ENCODE measurements around the gene CCDC80. TPM values are rescaled to one million over a fixed set of nuclear protein-coding genes. Genes with fewer than 3 reads are reported as not detected.
A peak's percentile ranks its signal among the peaks of the same experiment; 100 is the strongest.

CCDC80 gene
- total RNA-seq, 5 donors from 2014 or later (not counting 1 experiment from before 2014, with no cell fraction given), result 0.55 to 0.66 (median 0.56) TPM; not detected in 2

DNA sequence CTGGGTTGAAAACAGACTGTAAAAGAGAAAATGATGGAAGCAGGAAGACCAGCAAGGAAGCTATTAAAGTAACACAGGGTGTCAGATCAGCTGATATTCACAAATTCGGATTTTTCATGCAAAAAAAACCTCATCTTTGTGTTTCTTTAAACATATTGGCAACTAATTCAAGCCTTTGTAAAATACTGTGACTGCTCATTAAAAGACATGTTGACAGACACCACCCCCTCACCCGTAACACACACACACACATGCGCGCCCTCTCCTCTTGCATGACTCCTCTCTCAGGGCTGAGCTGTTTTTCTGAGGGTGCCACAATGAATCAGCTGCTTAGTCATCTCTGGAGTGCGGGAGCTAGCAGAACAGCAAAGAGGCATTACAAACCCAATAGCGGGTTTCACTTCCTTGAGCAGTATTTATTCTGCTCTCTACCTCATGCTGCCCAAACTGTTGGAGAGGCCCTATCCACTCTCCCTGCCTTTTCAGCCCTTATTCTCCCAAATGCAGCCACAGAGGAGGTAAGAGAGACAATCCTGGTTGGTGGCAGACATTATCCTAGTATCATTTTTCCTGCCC is 35.8 kb upstream of the CCDC80 start:
- no peaks in the 10 kb centered on the region for H3K27me3 Mint-ChIP-seq
- Histone ChIP-seq H3K36me3 (ENCODE audit: control insufficient read depth in 2 of 2, extremely low read depth in 1 of 2, insufficient read depth in 1 of 2, low read length in 1 of 2) (no peaks in the 10 kb centered on the region), H3K4me1 (ENCODE audit: control insufficient read depth in 1 of 2, extremely low read depth in 1 of 2, insufficient read depth in 2 of 2, low read length in 2 of 2) (peaks cover 22 to 29% of the 10 kb centered on the region in 2 experiments), H3K4me3 (ENCODE audit: control insufficient read depth in 1 of 2, extremely low read depth in 1 of 2, low read length in 1 of 2) (no peak overlapping the region), H3K27me3 (replicated peaks in 1 of 2; ENCODE audit: control insufficient read depth in 2 of 2, extremely low read depth in 1 of 2, insufficient read depth in 2 of 2, low read length in 1 of 2) (no peaks in the 10 kb centered on the region), H3K9me3 (no peaks in the 10 kb centered on the region), H3K27ac (ENCODE audit: low read length) (peak overlapping the region; percentile 31)
- POLR2A ChIA-PET, result no interaction called here
- no peaks in the 10 kb centered on the region for H3K36me3 Mint-ChIP-seq
- DNase-seq (peak; percentile 12 to 68 (median 52)), ATAC-seq (replicated peaks in 1 of 4) (peak; percentile 77 to 97 (median 94))
- 0% methylated on average over 5 of the region's 6 CpGs for WGBS (ENCODE audit: insufficient coverage)
- CTCF ChIA-PET, result no interaction called here
- peak overlapping the region; percentile 18 to 29 (median 27) for H3K4me3 Mint-ChIP-seq
- no peaks in the 10 kb centered on the region for H3K9me3 Mint-ChIP-seq
- peaks cover 35 to 55% (median 43%) of the 10 kb centered on the region in 3 donors for H3K4me1 Mint-ChIP-seq
- H3K27ac Mint-ChIP-seq, result peak overlapping the region; percentile 88 to 90

DNA sequence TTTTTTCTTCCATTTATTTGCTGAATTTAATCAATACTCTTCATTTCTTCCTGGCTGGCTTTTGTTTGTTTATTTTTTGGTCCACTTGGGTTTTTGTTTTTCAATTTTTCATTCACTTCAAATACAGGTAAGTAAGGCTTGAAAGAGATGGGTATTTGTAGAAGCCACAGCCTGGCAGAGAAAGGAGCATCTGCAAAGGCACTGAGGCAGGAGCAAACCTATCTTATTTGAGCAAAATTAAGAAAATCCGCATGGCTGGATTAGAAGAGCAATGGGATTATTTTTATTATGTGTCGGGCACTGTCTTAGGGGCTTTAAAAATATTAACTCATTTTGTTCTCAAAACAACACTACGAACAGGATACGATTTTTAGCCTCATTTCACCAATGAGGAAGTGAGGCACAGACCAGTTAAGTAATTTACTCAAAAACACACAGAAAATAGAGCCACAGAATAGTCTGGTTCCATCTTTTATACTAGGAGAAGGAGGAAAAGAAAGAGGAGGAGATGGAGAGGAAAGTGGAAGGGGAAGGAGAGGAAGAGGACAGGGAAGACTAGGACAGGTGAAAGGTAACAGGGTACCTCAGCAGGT is 35.1 kb upstream of the CCDC80 start:
- peak overlapping the region; percentile 31 for H3K27ac ChIP-seq (ENCODE audit: low read length)
- ATAC-seq (replicated peaks in 1 of 4), result no peak

DNA sequence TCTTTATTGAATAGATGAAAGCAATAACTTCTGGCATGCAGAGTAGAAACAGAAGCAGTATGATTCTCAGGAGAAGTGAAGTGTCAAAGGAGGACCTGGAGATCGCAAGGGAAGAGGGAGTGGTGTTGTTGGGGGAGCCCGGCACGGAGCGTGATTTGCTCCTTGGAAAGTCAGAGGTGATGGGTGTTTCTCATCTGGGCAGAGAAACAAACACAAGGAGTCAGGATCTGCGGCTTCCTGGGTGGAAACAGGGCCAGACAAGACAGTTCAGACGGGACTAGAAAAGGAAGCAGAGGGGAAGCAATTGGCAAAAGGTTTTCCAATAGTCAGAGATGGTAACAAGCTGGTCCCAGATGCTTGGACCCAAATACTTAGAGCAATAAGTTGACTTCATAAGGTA is 34.4 kb upstream of the CCDC80 start:
- ATAC-seq (replicated peaks in 1 of 4), result no peak
- Mint-ChIP-seq H3K4me1 (peaks cover 39 to 67% (median 53%) of the 10 kb centered on the region in 3 donors), H3K4me3 (no peak overlapping the region)

More for the DNA sequence above, 35.1 kb upstream of the CCDC80 start:
- H3K4me1 Mint-ChIP-seq, result peaks cover 39 to 61% (median 48%) of the 10 kb centered on the region in 3 donors
- Histone ChIP-seq H3K4me1 (ENCODE audit: control insufficient read depth in 1 of 2, extremely low read depth in 1 of 2, insufficient read depth in 2 of 2, low read length in 2 of 2) (peaks cover 27 to 36% of the 10 kb centered on the region in 2 experiments), H3K27me3 (replicated peaks in 1 of 2; ENCODE audit: control insufficient read depth in 2 of 2, extremely low read depth in 1 of 2, insufficient read depth in 2 of 2, low read length in 1 of 2) (no peaks in the 10 kb centered on the region), H3K4me3 (ENCODE audit: control insufficient read depth in 1 of 2, extremely low read depth in 1 of 2, low read length in 1 of 2) (no peak overlapping the region), H3K9me3 (no peaks in the 10 kb centered on the region), H3K36me3 (ENCODE audit: control insufficient read depth in 2 of 2, extremely low read depth in 1 of 2, insufficient read depth in 1 of 2, low read length in 1 of 2) (no peaks in the 10 kb centered on the region)
- H3K4me3 Mint-ChIP-seq, result peak overlapping the region in 2 of 3 donors; percentile 17 to 27
- no peak for DNase-seq
- H3K9me3 Mint-ChIP-seq, result no peaks in the 10 kb centered on the region
- H3K36me3 Mint-ChIP-seq, result no peaks in the 10 kb centered on the region
- WGBS (ENCODE audit: insufficient coverage), result no CpG with 5 or more reads among the region's 4 CpGs
- ChIA-PET CTCF (interaction anchor here in 1 of 2 donors (0.7 kb wide), 1 partner anchor 35 kb away, joined by 4 read pairs; no protein-coding TSS in a partner anchor), POLR2A (no interaction called here)
- H3K27ac Mint-ChIP-seq, result peak overlapping the region; percentile 88 to 90
- H3K27me3 Mint-ChIP-seq, result no peaks in the 10 kb centered on the region

DNA sequence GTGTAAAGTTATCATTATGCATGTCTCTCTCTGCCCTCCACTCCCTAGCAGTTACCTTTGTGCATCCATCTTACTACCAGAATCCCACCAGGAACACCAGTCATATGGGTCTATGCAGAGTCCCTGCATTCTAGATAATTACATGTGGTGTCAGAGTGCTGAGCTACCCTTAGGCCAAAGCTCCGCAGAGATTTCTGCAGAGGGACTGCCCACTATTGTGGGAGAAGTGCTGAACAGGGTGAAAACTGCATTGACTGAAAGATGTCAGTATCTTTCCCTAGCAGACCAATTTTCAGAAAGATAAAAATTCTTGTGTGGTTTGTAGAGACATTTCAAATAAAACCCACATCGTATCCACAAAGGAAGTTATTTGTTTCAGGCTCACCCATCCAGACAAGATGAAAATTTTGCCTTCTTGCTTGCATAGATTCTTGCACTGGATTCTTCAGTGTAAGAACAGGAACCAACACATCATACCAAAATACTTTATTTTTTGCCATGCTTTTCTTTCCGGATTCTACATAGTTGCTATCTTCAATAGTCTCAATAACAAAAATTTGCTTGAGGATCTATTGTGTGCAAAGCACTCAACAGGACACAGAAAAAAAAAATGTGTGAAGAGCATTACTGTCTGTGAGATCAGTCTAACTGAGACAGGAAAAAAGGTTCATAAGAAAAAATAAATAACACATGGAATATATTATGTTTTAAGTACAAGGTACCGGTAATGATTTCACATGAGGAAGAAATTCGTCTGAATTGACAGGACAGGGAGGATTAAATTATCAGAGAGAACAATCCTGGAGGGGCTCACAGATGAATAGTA is 32.0 kb upstream of the CCDC80 start:
- no peak overlapping the region for H3K4me3 ChIP-seq (ENCODE audit: control insufficient read depth in 1 of 2, extremely low read depth in 1 of 2, low read length in 1 of 2)
- no peaks in the 10 kb centered on the region for H3K36me3 ChIP-seq (ENCODE audit: control insufficient read depth in 2 of 2, extremely low read depth in 1 of 2, insufficient read depth in 1 of 2, low read length in 1 of 2)
- 25% methylated on average over 1 of the region's 5 CpGs for WGBS (ENCODE audit: insufficient coverage)
- Mint-ChIP-seq H3K36me3 (no peaks in the 10 kb centered on the region), H3K4me3 (peak overlapping the region in 2 of 3 donors; percentile 1 to 34), H3K27me3 (peaks cover 0 to 3% of the 10 kb centered on the region in 2 donors), H3K27ac (peak overlapping the region; percentile 36 to 77), H3K9me3 (no peaks in the 10 kb centered on the region), H3K4me1 (peaks cover 39 to 76% (median 55%) of the 10 kb centered on the region in 3 donors)
- ChIA-PET POLR2A (interaction anchor here in 1 of 2 donors (1.0 kb wide), 1 partner anchor 15 kb away, joined by 3 read pairs; no protein-coding TSS in a partner anchor), CTCF (no interaction called here)
- H3K4me1 ChIP-seq (ENCODE audit: control insufficient read depth in 1 of 2, extremely low read depth in 1 of 2, insufficient read depth in 2 of 2, low read length in 2 of 2), result peaks cover 35 to 42% of the 10 kb centered on the region in 2 experiments
- H3K9me3 ChIP-seq, result no peaks in the 10 kb centered on the region
- H3K27ac ChIP-seq (ENCODE audit: low read length), result peak overlapping the region; percentile 56
- no peaks in the 10 kb centered on the region for H3K27me3 ChIP-seq (replicated peaks in 1 of 2; ENCODE audit: control insufficient read depth in 2 of 2, extremely low read depth in 1 of 2, insufficient read depth in 2 of 2, low read length in 1 of 2)
- ATAC-seq (replicated peaks in 1 of 4), result peak in 2 of 4 experiments; percentile 5 to 44
- DNase-seq, result peak in 3 of 35 experiments; percentile 0 to 21 (median 3)

More for the DNA sequence above, 34.4 kb upstream of the CCDC80 start:
- Mint-ChIP-seq H3K36me3 (no peaks in the 10 kb centered on the region), H3K27me3 (no peaks in the 10 kb centered on the region), H3K9me3 (no peaks in the 10 kb centered on the region), H3K27ac (peak overlapping the region in 1 of 2 donors; percentile 28)
- ChIA-PET POLR2A (no interaction called here), CTCF (interaction anchor here in 1 of 2 donors (0.7 kb wide), 1 partner anchor 36 kb away, joined by 4 read pairs; no protein-coding TSS in a partner anchor)
- H3K27me3 ChIP-seq (replicated peaks in 1 of 2; ENCODE audit: control insufficient read depth in 2 of 2, extremely low read depth in 1 of 2, insufficient read depth in 2 of 2, low read length in 1 of 2), result no peaks in the 10 kb centered on the region
- whole genome bisulfite sequencing (ENCODE audit: insufficient coverage), result 88% methylated on average over 6 of the region's 6 CpGs
- no peak overlapping the region for H3K27ac ChIP-seq (ENCODE audit: low read length)
- no peak overlapping the region for H3K4me3 ChIP-seq (ENCODE audit: control insufficient read depth in 1 of 2, extremely low read depth in 1 of 2, low read length in 1 of 2)
- H3K36me3 ChIP-seq (ENCODE audit: control insufficient read depth in 2 of 2, extremely low read depth in 1 of 2, insufficient read depth in 1 of 2, low read length in 1 of 2), result no peaks in the 10 kb centered on the region
- no peak for DNase-seq
- no peaks in the 10 kb centered on the region for H3K9me3 ChIP-seq
- peaks cover 31 to 42% of the 10 kb centered on the region in 2 experiments for H3K4me1 ChIP-seq (ENCODE audit: control insufficient read depth in 1 of 2, extremely low read depth in 1 of 2, insufficient read depth in 2 of 2, low read length in 2 of 2)

DNA sequence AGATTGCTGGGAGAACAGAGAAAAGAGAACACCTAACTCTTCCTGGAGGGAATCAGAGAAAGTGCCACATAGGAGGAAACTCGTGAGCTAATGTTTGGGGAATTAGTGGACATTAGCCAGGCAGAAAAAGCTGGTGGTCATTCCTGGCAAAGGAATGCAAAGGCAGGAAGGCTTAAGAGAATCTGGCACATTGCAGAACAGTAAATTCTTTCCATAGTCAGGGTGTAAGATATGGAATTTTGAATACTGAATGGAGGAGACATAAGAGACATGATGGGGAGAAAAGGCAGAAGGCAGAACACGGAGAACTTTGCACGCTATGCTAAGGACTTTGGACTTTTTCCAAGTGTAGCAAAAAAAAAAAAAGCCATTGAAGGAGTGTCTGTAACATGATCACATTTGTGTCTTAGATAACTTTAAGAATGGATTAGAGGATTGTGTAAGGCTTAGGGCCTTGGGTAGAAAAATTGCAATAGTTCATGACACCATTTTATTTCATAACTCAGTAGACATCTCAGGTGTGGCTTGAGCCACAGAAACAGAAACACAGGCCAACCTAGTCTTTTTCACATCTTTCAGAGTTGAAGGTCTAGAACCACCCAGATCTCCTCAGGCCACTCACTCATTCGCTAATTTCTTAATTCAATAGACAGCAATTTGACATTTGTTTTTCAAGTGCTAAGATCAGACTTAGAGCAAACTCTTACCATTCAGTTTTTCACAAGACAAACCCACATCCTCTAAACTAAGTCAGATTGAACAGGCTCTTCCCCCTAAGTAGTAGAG is 31.2 kb upstream of the CCDC80 start:
- H3K9me3 Mint-ChIP-seq, result no peaks in the 10 kb centered on the region
- ATAC-seq (replicated peaks in 1 of 4) (peak; percentile 48 to 80 (median 62)), DNase-seq (peak in 1 of 35 experiments; percentile 51)
- no peaks in the 10 kb centered on the region for H3K36me3 Mint-ChIP-seq
- H3K9me3 ChIP-seq, result no peaks in the 10 kb centered on the region
- no peaks in the 10 kb centered on the region for H3K27me3 ChIP-seq (replicated peaks in 1 of 2; ENCODE audit: control insufficient read depth in 2 of 2, extremely low read depth in 1 of 2, insufficient read depth in 2 of 2, low read length in 1 of 2)
- H3K4me1 Mint-ChIP-seq, result peaks cover 38 to 75% (median 53%) of the 10 kb centered on the region in 3 donors
- ChIA-PET CTCF (no interaction called here), POLR2A (no interaction called here)
- H3K27ac Mint-ChIP-seq, result peak overlapping the region; percentile 24 to 77
- H3K4me1 ChIP-seq (ENCODE audit: control insufficient read depth in 1 of 2, extremely low read depth in 1 of 2, insufficient read depth in 2 of 2, low read length in 2 of 2), result peaks cover 35 to 41% of the 10 kb centered on the region in 2 experiments
- H3K36me3 ChIP-seq (ENCODE audit: control insufficient read depth in 2 of 2, extremely low read depth in 1 of 2, insufficient read depth in 1 of 2, low read length in 1 of 2), result no peaks in the 10 kb centered on the region
- 65% methylated on average over 4 of the region's 4 CpGs for WGBS (ENCODE audit: insufficient coverage)
- peaks cover 0 to 6% of the 10 kb centered on the region in 2 donors for H3K27me3 Mint-ChIP-seq
- H3K27ac ChIP-seq (ENCODE audit: low read length), result peak overlapping the region; percentile 56
- H3K4me3 ChIP-seq (ENCODE audit: control insufficient read depth in 1 of 2, extremely low read depth in 1 of 2, low read length in 1 of 2), result no peak overlapping the region
- peak overlapping the region in 2 of 3 donors; percentile 1 to 34 for H3K4me3 Mint-ChIP-seq

Measured in T-cell (primary cell).